ENCODE data around the gene CDH4. TPM values are rescaled to one million over a fixed set of nuclear protein-coding genes. Genes with fewer than 3 reads are reported as not detected.

CDH4 gene
- total RNA-seq, 1 donor from 2014 or later: 3.2 TPM

DNA sequence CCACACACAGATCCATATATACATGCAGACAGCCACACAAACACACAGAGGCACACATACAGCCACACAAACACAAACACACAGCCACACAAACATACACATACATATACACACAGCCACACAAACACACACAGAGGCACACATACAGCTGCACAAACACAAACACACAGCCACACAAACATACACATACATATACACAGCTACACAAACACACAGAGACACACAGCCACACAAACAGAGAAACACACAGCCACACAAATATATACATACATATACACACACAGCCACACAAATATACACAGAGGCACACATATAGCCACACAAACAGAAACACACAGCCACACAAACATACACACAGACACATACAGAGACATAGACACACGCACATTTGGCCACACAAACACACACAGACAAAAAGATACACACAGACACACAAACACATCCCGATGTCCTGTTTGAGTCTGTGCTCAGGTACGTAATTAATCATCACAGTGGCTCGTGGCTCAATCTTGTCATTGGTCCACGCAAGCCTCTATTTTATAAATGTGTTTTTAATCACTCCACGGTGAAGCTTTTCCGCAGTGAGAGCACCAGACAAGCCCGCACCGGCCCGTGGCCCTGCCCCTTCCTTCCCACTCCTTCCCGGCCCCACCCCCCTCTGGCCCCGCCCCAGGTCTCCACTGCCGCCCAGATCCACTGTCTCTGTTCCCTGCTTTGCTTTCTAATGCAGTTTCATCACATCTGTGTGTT, 135.3 kb downstream of the CDH4 start:
- peak overlapping the region; percentile 44 for H3K4me3 ChIP-seq (ENCODE audit: insufficient read depth, low read depth, low read length)
- H3K4me1 Mint-ChIP-seq (ENCODE audit: low read depth, unreplicated experiment): peaks cover 16% of the 10 kb centered on the region
- no peaks in the 10 kb centered on the region for H3K36me3 ChIP-seq (ENCODE audit: insufficient read depth, low read length)
- no peaks in the 10 kb centered on the region for H3K79me2 ChIP-seq (ENCODE audit: insufficient read depth, low read length)
- H3K27me3 ChIP-seq (ENCODE audit: insufficient read depth, low read length): no peaks in the 10 kb centered on the region
- H3K4me3 Mint-ChIP-seq (ENCODE audit: unreplicated experiment): no peak overlapping the region
- DNase-seq (ENCODE audit: low read depth) (peak; percentile 59), FAIRE-seq (no peak)
- H3K36me3 Mint-ChIP-seq (ENCODE audit: low read depth, unreplicated experiment): no peaks in the 10 kb centered on the region
- H3K4me1 ChIP-seq (ENCODE audit: insufficient read depth, low read length): peaks cover 12% of the 10 kb centered on the region
- TF ChIP-seq EZH2 (IDR thresholded peaks at IDR 0.05; ENCODE audit: insufficient read depth, low read length): no peak
- TF ChIP-seq, protein P1, sequence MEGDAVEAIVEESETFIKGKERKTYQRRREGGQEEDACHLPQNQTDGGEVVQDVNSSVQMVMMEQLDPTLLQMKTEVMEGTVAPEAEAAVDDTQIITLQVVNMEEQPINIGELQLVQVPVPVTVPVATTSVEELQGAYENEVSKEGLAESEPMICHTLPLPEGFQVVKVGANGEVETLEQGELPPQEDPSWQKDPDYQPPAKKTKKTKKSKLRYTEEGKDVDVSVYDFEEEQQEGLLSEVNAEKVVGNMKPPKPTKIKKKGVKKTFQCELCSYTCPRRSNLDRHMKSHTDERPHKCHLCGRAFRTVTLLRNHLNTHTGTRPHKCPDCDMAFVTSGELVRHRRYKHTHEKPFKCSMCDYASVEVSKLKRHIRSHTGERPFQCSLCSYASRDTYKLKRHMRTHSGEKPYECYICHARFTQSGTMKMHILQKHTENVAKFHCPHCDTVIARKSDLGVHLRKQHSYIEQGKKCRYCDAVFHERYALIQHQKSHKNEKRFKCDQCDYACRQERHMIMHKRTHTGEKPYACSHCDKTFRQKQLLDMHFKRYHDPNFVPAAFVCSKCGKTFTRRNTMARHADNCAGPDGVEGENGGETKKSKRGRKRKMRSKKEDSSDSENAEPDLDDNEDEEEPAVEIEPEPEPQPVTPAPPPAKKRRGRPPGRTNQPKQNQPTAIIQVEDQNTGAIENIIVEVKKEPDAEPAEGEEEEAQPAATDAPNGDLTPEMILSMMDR (IDR thresholded peaks at IDR 0.05; ENCODE audit: insufficient read depth, low read depth, low read length): no peak
- H3K9me3 ChIP-seq (ENCODE audit: insufficient read depth, low read depth, low read length): no peaks in the 10 kb centered on the region
- no peaks in the 10 kb centered on the region for H4K20me1 ChIP-seq (ENCODE audit: insufficient read depth, low read length)
- H3K27me3 Mint-ChIP-seq (ENCODE audit: low read depth, unreplicated experiment): peaks cover 7% of the 10 kb centered on the region
- peak overlapping the region; percentile 83 for H3K4me2 ChIP-seq (ENCODE audit: low read length)
- no peak overlapping the region for H3K27ac ChIP-seq (ENCODE audit: low read depth, low read length)
- peak overlapping the region; percentile 59 for H3K9ac ChIP-seq (ENCODE audit: low read length)
- H3K9me3 Mint-ChIP-seq (ENCODE audit: unreplicated experiment): peaks cover 11% of the 10 kb centered on the region
- peak overlapping the region; percentile 43 for H3K27ac Mint-ChIP-seq (ENCODE audit: unreplicated experiment)
- peak overlapping the region; percentile 79 for H2AFZ ChIP-seq (ENCODE audit: low read depth, low read length)

DNA sequence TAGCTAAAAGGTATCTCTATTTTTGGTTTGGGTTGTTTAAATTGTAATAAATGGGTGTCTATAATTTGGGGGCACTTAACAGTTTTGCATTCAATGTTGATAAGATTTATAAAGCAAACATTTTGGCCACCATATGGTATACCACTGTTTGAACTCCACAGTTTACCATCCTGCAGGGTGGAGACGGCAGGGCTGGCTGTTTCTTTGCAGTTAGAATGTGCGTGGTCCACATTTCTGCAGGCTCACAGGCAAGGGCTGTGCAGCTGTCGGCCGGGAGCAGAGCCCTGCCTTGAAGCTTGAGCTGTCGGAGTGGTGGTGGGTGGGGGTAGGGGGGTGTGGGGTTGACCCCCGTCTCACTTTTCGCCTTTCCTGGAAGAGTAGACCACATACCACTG, 135.9 kb downstream of the CDH4 start:
- Mint-ChIP-seq H3K36me3 (ENCODE audit: low read depth, unreplicated experiment) (no peaks in the 10 kb centered on the region), H3K4me3 (ENCODE audit: unreplicated experiment) (no peak overlapping the region), H3K4me1 (ENCODE audit: low read depth, unreplicated experiment) (peaks cover 16% of the 10 kb centered on the region), H3K27ac (ENCODE audit: unreplicated experiment) (no peak overlapping the region), H3K27me3 (ENCODE audit: low read depth, unreplicated experiment) (peaks cover 7% of the 10 kb centered on the region), H3K9me3 (ENCODE audit: unreplicated experiment) (peaks cover 11% of the 10 kb centered on the region)
- H3K27ac ChIP-seq (ENCODE audit: low read depth, low read length): no peak overlapping the region
- no peaks in the 10 kb centered on the region for H3K36me3 ChIP-seq (ENCODE audit: insufficient read depth, low read length)
- H3K9me3 ChIP-seq (ENCODE audit: insufficient read depth, low read depth, low read length): no peaks in the 10 kb centered on the region
- peaks cover 12% of the 10 kb centered on the region for H3K4me1 ChIP-seq (ENCODE audit: insufficient read depth, low read length)
- H3K4me2 ChIP-seq (ENCODE audit: low read length): peak overlapping the region; percentile 83
- H3K9ac ChIP-seq (ENCODE audit: low read length): no peak overlapping the region
- no peaks in the 10 kb centered on the region for H4K20me1 ChIP-seq (ENCODE audit: insufficient read depth, low read length)
- no peaks in the 10 kb centered on the region for H3K27me3 ChIP-seq (ENCODE audit: insufficient read depth, low read length)
- H3K4me3 ChIP-seq (ENCODE audit: insufficient read depth, low read depth, low read length): no peak overlapping the region
- DNase-seq (ENCODE audit: low read depth) (no peak), FAIRE-seq (no peak)
- H2AFZ ChIP-seq (ENCODE audit: low read depth, low read length): peak overlapping the region; percentile 26
- H3K79me2 ChIP-seq (ENCODE audit: insufficient read depth, low read length): no peaks in the 10 kb centered on the region
- TF ChIP-seq EZH2 (IDR thresholded peaks at IDR 0.05; ENCODE audit: insufficient read depth, low read length): no peak
- TF ChIP-seq, protein P1 (IDR thresholded peaks at IDR 0.05; ENCODE audit: insufficient read depth, low read depth, low read length): no peak

DNA sequence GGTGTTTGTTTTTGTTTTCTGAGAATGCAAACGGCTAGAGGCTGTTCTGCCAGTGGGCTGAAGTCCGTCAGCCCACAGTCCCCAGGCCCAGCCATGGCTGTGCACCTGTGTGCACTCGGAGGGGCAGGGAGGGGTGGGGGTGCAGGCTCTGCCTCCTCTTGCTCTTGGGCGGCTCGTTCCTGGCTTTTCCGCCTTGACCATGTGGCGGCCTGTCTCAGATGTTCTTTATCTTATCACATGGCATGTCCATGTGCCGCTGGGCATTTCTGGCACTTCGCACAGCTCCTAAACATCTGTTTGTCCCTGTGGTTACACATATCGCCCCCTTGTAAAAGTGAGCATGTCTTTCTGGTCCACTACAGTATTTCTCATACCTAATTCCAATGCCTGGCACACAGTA, 137.0 kb downstream of the CDH4 start:
- Mint-ChIP-seq H3K36me3 (ENCODE audit: low read depth, unreplicated experiment) (no peaks in the 10 kb centered on the region), H3K4me1 (ENCODE audit: low read depth, unreplicated experiment) (peaks cover 16% of the 10 kb centered on the region), H3K27me3 (ENCODE audit: low read depth, unreplicated experiment) (peaks cover 10% of the 10 kb centered on the region), H3K9me3 (ENCODE audit: unreplicated experiment) (peaks cover 11% of the 10 kb centered on the region), H3K4me3 (ENCODE audit: unreplicated experiment) (no peak overlapping the region), H3K27ac (ENCODE audit: unreplicated experiment) (no peak overlapping the region)
- TF ChIP-seq, protein P1 (IDR thresholded peaks at IDR 0.05; ENCODE audit: insufficient read depth, low read depth, low read length): no peak
- TF ChIP-seq EZH2 (IDR thresholded peaks at IDR 0.05; ENCODE audit: insufficient read depth, low read length): no peak
- no peak overlapping the region for H3K4me2 ChIP-seq (ENCODE audit: low read length)
- H3K4me3 ChIP-seq (ENCODE audit: insufficient read depth, low read depth, low read length): no peak overlapping the region
- H3K27me3 ChIP-seq (ENCODE audit: insufficient read depth, low read length): no peaks in the 10 kb centered on the region
- H3K36me3 ChIP-seq (ENCODE audit: insufficient read depth, low read length): no peaks in the 10 kb centered on the region
- H3K27ac ChIP-seq (ENCODE audit: low read depth, low read length): no peak overlapping the region
- FAIRE-seq (no peak), DNase-seq (ENCODE audit: low read depth) (no peak)
- no peaks in the 10 kb centered on the region for H4K20me1 ChIP-seq (ENCODE audit: insufficient read depth, low read length)
- H2AFZ ChIP-seq (ENCODE audit: low read depth, low read length): no peak overlapping the region
- no peaks in the 10 kb centered on the region for H3K9me3 ChIP-seq (ENCODE audit: insufficient read depth, low read depth, low read length)
- no peak overlapping the region for H3K9ac ChIP-seq (ENCODE audit: low read length)
- no peaks in the 10 kb centered on the region for H3K79me2 ChIP-seq (ENCODE audit: insufficient read depth, low read length)
- H3K4me1 ChIP-seq (ENCODE audit: insufficient read depth, low read length): peaks cover 12% of the 10 kb centered on the region

All from astrocyte (in vitro differentiated cells and primary cell).